Activated naive CD8-positive, alpha-beta T cell treated with anti-CD3 and anti-CD28 coated beads, Interleukin-2, amount 50 U/mL, for 16 hours (primary cell): ENCODE results near the gene IPCEF1.

Experiments
- DNase-seq: peaks from one replicate; pipeline ENCODE4 v3.0.0-alpha.2; 2020; ENCODE audit warnings: low read depth, low spot score

The IPCEF1 gene

DNA sequence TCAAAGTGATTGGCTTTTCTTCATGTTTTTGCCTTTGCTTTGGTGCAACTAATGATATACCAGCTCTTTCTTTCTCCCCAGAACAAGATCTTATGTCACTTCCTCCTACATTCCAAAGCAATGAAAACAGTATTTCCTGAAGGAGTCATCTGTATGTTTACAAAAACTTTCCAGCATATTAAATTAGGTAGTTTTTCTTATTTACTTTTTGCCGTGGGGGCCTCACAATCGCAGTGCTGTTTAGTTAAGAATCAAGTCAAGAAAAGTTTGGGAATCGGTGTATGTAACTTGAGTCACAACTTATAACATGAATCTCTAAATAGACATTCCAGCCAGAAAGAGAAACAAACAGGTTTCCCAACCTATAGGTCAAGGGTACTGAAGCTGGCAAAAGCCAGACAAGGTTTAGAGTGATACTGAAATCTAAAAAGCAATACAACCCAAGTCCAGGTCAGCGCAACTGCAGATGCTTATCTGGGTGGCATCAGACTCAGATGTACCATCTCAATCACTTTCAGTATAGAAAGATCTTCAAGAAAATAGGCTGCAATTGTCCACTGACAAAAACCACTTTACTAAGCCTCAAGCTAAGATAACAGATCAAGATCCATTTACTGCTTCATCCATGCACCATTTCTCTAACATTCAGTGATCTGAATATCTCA, 63.6 kb downstream of the IPCEF1 start:
- DNase-seq = no peak

DNA sequence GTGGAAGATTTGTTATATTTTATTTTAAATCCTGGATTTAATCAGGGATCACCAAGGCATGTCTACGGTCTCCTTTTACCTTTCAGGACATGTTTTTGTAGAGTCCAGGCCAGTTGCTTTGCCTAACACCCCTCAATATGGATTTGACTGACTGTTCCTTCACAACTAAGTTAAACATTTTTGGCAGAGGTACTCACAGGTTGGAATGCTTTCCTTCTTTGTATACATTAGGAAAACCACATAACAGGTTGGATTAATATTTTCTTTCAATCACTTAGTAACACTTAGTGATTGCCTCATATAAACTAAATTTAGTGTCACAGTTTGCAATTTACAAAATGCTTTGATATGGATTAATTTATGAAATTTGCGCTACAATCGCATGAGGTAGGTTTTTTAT, 64.5 kb downstream of the IPCEF1 start:
- no peak for DNase-seq

GRCh38 chr6:154289818-154290508, 66.6 kb downstream of the IPCEF1 start:
- no peak for DNase-seq

- DNase-seq = no peak
Observed at GRCh38 chr6:154285826-154286225, 70.8 kb downstream of the IPCEF1 start.

DNA sequence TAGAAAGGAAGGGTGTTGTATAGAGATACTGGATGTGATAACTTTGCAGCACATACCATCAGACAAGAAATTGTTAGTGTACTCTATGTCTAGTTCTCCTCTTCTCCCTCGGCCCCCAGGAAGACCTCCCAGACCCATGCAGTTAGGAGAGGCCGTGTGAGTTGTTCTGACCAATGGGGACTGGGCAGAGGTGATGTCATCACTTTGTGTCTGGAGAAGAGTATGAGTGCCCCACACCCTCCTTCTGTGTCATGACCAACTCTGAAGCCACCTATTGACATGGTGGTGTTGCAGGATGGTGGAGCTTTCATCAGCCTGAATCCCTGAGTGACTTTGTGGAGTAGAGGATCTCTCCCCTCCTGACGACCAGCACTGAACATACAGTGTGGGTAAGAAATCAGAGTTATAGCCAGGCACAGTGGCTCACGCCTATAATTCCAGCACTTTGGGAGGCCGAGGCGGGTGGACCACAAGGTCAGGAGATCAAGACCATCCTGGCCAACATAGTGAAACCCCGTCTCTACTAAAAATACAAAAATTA, 72.2 kb downstream of the IPCEF1 start:
- DNase-seq = no peak

GRCh38 chr6:154280521-154280920, 76.1 kb downstream of the IPCEF1 start:
- no peak for DNase-seq

- DNase-seq = no peak
Observed at GRCh38 chr6:154277629-154278017, 79.0 kb downstream of the IPCEF1 start.

DNA sequence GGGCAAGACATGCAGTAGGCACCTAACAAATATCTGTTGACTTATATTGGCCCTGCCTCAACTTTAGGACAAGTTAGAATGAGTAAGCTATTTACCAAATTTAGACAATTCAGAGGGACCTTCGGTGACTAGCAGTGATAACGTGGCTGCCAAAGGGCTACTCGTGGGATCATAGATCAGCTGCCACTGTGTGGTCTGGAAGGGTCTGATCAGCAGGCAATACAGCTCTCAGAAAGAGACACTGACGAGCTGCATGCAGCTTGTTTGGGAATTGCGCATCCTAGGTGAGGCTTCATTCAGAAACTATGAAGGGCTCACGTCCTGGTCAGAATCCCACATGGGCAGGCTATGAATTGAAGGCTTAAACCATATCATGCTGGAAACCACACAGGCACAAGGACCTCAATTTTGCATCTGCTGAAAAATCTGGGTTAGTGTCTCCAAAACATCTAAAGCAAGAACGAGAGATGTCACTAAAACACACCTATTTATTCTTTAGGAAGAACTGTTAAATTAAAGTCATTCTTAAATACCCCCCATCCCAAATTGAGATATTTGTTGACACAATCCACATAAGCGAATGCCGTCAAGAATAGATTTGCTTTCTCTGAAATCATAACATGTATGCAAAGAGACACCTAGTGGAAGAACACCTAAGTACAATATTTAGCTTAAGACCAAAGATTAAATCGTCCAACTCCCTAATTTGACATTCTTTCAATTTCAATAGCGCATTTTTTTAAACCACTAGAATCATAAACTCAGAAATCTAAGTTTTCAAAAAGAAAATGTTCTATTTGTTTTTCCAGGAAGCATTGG, 79.6 kb downstream of the IPCEF1 start:
- no peak for DNase-seq

DNA sequence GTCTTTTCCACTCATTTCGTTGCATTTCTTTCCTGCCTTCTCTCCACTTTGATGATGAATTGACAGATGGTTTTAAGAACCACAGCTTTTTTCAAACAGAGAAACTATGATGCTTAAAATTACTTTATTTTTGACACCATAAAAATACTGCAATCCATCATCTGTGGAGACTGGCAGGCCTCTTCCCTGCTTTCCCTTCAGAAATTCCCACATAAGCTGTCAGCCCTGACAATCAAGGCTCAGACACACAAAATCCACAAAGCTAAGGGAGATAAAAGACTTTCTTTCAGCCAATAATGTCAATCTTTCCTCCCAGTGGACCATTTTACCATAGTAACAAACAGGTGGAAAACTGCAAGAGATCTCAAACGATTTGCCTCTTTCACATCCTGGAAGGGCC, 82.4 kb downstream of the IPCEF1 start:
- DNase-seq = no peak

- no peak for DNase-seq
Observed at GRCh38 chr6:154268486-154268885, 88.1 kb downstream of the IPCEF1 start.

- DNase-seq = no peak
Observed at GRCh38 chr6:154267508-154268106, 89.0 kb downstream of the IPCEF1 start.

- DNase-seq = no peak
Observed at GRCh38 chr6:154266560-154267099, 90.0 kb downstream of the IPCEF1 start.

DNA sequence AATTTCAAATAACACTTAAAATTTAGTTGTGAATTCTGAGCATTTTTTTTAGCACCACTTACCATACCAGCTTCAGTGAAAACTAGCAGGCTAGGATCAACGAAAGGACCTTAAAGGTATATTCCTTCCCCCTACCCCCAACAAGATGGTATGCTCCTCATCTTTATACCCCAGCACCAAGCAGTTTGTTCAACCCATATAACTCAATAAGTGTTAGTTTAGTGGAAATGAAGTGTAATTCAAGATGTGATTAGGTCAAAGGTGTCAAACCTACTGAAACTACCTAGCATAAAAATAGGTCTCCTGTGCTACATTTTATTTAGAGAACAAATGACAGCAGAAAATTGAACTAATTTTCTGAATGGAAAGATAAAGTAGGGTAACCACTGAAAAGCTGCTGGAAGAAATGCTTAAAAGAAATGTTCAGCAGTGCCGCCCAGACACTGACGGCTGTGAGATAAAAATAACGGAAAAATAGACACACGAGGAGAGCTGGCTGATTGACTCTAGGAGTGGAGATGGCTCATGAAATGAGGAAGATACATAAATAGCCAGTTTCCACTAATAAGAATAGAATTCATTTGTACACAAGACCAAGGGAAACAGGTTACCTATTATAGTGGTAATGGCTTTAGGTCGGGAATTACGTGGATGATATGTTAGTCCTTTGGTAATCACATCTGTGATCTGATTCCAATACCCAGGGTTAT, 94.8 kb downstream of the IPCEF1 start:
- DNase-seq = no peak

DNA sequence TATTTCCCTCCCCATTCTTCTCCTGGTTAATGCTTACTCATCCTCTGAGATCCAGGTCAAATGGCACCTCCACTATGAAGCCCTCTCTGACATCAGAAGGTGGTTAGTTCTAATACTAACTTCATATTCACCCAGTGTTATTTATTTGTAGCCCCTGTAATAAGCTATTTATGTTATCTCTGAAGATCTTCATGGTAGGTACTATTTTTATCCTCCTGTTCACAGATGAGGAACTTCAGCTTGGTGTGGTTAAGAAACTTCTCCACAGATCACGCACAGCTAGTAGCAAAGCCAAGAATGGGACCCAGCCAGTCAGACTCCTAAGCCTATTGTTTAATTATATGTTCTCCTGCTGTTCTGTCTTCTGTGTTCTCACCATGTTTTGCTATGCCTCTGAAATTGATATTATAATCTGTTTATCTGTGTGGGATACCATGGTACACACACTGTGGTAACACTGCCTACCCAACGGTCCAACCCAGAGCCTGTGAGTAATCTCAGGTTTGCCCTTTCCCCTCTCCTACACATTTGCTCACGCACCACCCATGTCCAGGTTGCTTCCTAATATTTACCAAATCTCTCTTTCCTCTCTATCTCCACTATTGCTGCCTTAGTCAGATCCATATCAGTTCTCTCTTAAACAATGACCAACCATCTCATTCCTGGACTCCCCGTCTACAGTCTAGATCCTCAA, 98.4 kb downstream of the IPCEF1 start:
- DNase-seq = no peak

DNA sequence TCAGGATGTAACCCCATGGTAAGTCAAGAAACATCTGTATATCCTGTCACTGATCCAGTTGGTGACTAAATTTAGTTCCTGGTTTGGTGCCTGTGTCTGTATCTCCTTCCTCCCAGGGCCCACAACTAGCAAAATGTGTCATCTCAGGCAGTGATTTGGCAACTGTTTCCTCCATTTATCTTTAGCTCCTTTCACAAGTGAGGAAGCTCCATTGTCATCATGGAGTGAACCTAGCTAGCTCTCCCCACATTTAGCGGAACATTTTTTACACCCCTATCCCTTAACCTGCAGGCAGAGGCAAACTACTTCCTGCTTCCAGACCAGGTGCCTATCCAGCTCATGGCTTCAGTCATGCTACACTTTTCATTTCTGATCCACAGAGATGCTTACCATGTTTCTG, 99.5 kb downstream of the IPCEF1 start:
- DNase-seq = no peak

DNA sequence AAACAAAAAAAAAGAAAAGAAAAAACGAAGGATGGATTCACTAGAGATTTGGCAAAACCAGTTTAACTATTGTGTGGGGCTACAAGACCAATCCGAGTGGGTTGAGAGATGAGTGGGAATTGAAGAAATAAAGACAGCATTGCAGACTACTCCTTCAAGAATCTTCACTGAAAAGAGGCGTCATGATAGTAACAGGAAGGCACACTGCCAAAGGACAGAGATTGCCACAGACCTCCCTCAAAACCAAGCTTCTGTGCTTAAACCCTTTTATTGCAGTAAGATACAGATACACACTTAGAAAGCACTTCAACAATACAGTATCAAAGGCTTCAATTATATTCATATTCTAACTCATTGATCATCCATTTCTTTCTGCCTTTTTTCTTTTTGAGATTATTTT, 103.9 kb downstream of the IPCEF1 start:
- no peak for DNase-seq

- DNase-seq = no peak
Observed at GRCh38 chr6:154251116-154251515, 105.5 kb downstream of the IPCEF1 start.

DNA sequence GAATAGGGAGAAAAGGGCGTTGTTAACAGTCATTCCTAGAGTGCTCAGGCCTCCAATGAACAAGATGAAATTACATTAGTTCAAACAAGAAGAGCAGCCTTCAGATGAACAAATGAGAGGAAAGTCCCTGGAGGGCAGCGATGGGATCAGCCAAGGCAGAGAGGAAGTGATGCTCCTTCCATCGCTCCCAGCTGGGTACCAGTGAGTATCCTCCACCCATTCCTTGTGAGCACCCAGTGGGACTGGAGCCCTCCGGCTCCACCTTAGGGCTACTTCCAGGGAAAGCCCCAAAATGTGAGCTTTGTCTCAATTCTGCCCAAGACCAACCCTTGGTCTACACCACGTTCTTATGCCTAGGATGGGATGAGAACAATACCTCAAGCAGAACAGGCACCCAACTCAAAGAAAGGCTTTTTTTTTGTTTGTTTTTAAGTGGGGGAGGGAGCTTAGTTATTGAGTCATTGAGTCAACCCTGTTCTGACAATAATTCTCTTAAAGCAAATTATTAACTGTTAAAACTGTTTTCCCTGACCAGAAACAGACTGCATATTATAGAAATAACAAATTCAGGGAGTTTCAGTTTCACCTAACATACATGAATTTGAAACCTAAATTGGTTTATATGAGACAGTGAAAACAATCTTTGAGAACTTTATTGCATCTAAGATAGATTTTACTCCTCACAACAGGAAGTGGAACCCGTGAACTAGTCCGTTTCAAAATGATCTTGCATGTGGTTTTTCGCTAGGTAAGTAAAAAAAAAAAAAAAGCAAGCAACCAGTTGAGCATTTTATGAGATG, 106.9 kb downstream of the IPCEF1 start:
- no peak for DNase-seq

DNA sequence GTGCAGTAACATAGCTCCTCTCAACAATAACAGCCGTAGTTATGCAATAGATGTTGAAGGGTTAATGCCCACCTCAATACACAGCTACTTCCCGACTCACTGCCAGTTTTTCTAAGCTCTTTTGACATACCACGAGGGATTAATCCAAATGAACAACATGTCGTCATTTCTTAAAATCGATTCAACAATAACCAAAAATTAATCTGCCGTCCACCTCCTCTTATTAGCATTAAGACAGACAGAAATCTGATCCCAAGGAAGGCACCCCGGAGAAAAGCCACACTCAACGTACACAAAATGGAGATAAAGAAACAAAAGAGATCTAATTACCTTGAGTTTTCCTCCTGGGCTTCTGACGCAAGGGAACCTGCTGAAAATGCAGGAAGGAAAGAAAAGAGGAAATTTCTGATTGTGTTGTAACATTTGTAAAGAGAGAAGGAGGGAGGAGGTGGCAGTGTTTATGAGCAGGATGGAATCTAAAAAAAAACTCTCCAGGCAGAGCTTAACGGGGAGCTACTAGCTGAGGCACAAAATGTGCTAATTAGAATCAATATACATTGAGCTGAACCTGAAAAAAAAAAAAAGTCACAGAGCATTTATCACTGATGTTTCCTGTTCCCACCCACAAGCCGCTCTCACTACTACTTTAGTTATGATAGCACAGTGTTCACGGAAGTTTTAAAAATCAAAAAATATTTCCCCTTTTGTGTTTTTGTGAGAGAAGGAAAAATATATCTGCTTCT, 109.3 kb downstream of the IPCEF1 start:
- no peak for DNase-seq
